SIG-M5 (cell line): ENCODE data around the gene NCR3LG1.
A peak's percentile ranks its signal among the peaks of the same experiment; 100 is the strongest.

Experiments used
- DNase-seq: peaks from one replicate; lab custom pipeline; 2025; lab: John Stamatoyannopoulos, UW

Gene NCR3LG1

GRCh38 chr11:17351510-17352176, at the start of gene NCR3LG1:
Gene NCR3LG1 (plus strand): TSS chr11:17351800. CDS start chr11:17351970, 170 bp downstream.
- DNase-seq, result peak; percentile 11

GRCh38 chr11:17313349-17314231, 38.0 kb upstream of the NCR3LG1 start:
- no peak for DNase-seq

- no peak for DNase-seq
Measured at GRCh38 chr11:17314232-17314547, 37.4 kb upstream of the NCR3LG1 start.

GRCh38 chr11:17314904-17315426, 36.6 kb upstream of the NCR3LG1 start:
- DNase-seq, result no peak

GRCh38 chr11:17328871-17329494, 22.6 kb upstream of the NCR3LG1 start:
- no peak for DNase-seq

GRCh38 chr11:17331669-17332068, 19.9 kb upstream of the NCR3LG1 start:
- no peak for DNase-seq

- DNase-seq, result no peak
Measured at GRCh38 chr11:17333799-17334586, 17.6 kb upstream of the NCR3LG1 start.

- DNase-seq, result no peak
Measured at GRCh38 chr11:17343257-17343656, 8.3 kb upstream of the NCR3LG1 start.

- DNase-seq, result no peak
Measured at GRCh38 chr11:17343907-17344306, 7.7 kb upstream of the NCR3LG1 start.

- DNase-seq, result no peak
Measured at GRCh38 chr11:17347676-17348075, 3.9 kb upstream of the NCR3LG1 start.

- no peak for DNase-seq
Measured at GRCh38 chr11:17350455-17351171, 987 bp upstream of the NCR3LG1 start.

GRCh38 chr11:17351172-17351509, 459 bp upstream of the NCR3LG1 start:
- no peak for DNase-seq

GRCh38 chr11:17352950-17353820, 1.6 kb downstream of the NCR3LG1 start:
- DNase-seq, result no peak

GRCh38 chr11:17353821-17354600, 2.4 kb downstream of the NCR3LG1 start:
- DNase-seq, result no peak

GRCh38 chr11:17354601-17354991, 3.0 kb downstream of the NCR3LG1 start:
- DNase-seq, result peak; percentile 17

GRCh38 chr11:17366495-17366894, 14.9 kb downstream of the NCR3LG1 start:
- DNase-seq, result no peak

- no peak for DNase-seq
Measured at GRCh38 chr11:17368551-17368950, 17.0 kb downstream of the NCR3LG1 start.

GRCh38 chr11:17369094-17369493, 17.5 kb downstream of the NCR3LG1 start:
- DNase-seq, result no peak

- no peak for DNase-seq
Measured at GRCh38 chr11:17369684-17370243, 18.2 kb downstream of the NCR3LG1 start.
